H9 (cell line): ENCODE measurements around the gene FOXQ1. TPM values are rescaled to one million over a fixed set of nuclear protein-coding genes. Genes with fewer than 3 reads are reported as not detected.
A peak's percentile ranks its signal among the peaks of the same experiment; 100 is the strongest.

Experiments used
- DNase-seq: peaks from one replicate; pipeline ENCODE4 v3.0.0-alpha.2; 2017
- H2AFZ ChIP-seq: one replicate; pipeline ENCODE4 v1.6.1; 2013; ENCODE audit warnings: mild to moderate bottlenecking, low read length, control low read depth, moderate library complexity
- H2AK5ac ChIP-seq: 2 replicates; pipeline ENCODE4 v1.6.1; 2013; ENCODE audit warnings: low read length, control low read depth, mixed read lengths; ENCODE audit not compliant: insufficient read length
- H2BK120ac ChIP-seq: one replicate; pipeline ENCODE4 v1.6.1; 2013; ENCODE audit warnings: low read depth, mild to moderate bottlenecking, low read length, control low read depth, inconsistent platforms; ENCODE audit not compliant: poor library complexity, severe bottlenecking
- H2BK12ac ChIP-seq: 2 replicates; pipeline ENCODE4 v1.6.1; 2013; ENCODE audit warnings: low read length, control low read depth, mixed read lengths, low read depth; ENCODE audit not compliant: insufficient read length
- H2BK15ac ChIP-seq: 2 replicates; pipeline ENCODE4 v1.6.1; 2013; ENCODE audit warnings: low read depth, low read length, control low read depth
- H2BK20ac ChIP-seq: one replicate; pipeline ENCODE4 v1.6.1; 2013; ENCODE audit warnings: low read depth, mild to moderate bottlenecking, low read length, control low read depth, inconsistent platforms; ENCODE audit not compliant: poor library complexity, severe bottlenecking
- H2BK5ac ChIP-seq: 2 replicates; pipeline ENCODE4 v1.6.1; 2013; ENCODE audit warnings: low read length, control low read depth, mixed read lengths; ENCODE audit not compliant: insufficient read length
- H3K14ac ChIP-seq: 2 replicates; pipeline ENCODE4 v1.6.1; 2013; ENCODE audit warnings: low read length, control low read depth; ENCODE audit not compliant: insufficient read depth
- H3K18ac ChIP-seq: 2 replicates; pipeline ENCODE4 v1.6.1; 2013; ENCODE audit warnings: low read depth, mild to moderate bottlenecking, mixed read lengths, low read length, control low read depth; ENCODE audit not compliant: insufficient read length
- H3K23ac ChIP-seq: 2 replicates; pipeline ENCODE4 v1.6.1; 2013; ENCODE audit warnings: low read length, control low read depth, mixed read lengths, low read depth; ENCODE audit not compliant: insufficient read length
- H3K23me2 ChIP-seq: 2 replicates; pipeline ENCODE4 v1.6.1; 2013; ENCODE audit warnings: low read depth, mild to moderate bottlenecking, mixed read lengths, low read length, control low read depth; ENCODE audit not compliant: insufficient read length, poor library complexity, severe bottlenecking
- H3K27ac ChIP-seq: 2 replicates; pipeline ENCODE4 v1.5.1; 2013; ENCODE audit warnings: low read length, control low read depth, mixed read lengths, low read depth; ENCODE audit not compliant: insufficient read length
- H3K27me3 ChIP-seq: 2 replicates; pipeline ENCODE4 v1.6.1; 2013; ENCODE audit warnings: low read length, control low read depth, inconsistent platforms; ENCODE audit not compliant: insufficient read depth
- H3K4ac ChIP-seq: 2 replicates; pipeline ENCODE4 v1.6.1; 2013; ENCODE audit warnings: low read depth, mild to moderate bottlenecking, control low read depth, inconsistent platforms, low read length, moderate library complexity
- H3K4me1 ChIP-seq: 2 replicates; pipeline ENCODE4 v1.6.1; 2013; ENCODE audit warnings: low read length, control low read depth, inconsistent platforms; ENCODE audit not compliant: insufficient read depth
- H3K4me2 ChIP-seq: 2 replicates; pipeline ENCODE4 v1.6.1; 2013; ENCODE audit warnings: low read length, control low read depth, mixed read lengths; ENCODE audit not compliant: insufficient read length, insufficient read depth
- H3K56ac ChIP-seq: 2 replicates; pipeline ENCODE4 v1.6.1; 2013; ENCODE audit warnings: low read depth, mild to moderate bottlenecking, mixed read lengths, low read length, control low read depth; ENCODE audit not compliant: insufficient read length
- H3K79me1 ChIP-seq: 2 replicates; pipeline ENCODE4 v1.6.1; 2013; ENCODE audit warnings: low read depth, mild to moderate bottlenecking, moderate library complexity, low read length, control low read depth, inconsistent platforms; ENCODE audit not compliant: insufficient read depth, poor library complexity, severe bottlenecking
- H3K79me2 ChIP-seq: 2 replicates; pipeline ENCODE4 v1.6.1; 2013; ENCODE audit warnings: low read length, control low read depth, inconsistent platforms; ENCODE audit not compliant: insufficient read depth
- H3K9ac ChIP-seq: 2 replicates; pipeline ENCODE4 v1.6.1; 2013; ENCODE audit warnings: low read length, control low read depth, mixed read lengths; ENCODE audit not compliant: insufficient read length; ENCODE audit errors: extremely low read depth
- H3K9me3 ChIP-seq: one replicate; pipeline ENCODE4 v1.6.1; 2013; ENCODE audit warnings: low read depth, low read length, inconsistent platforms; ENCODE audit not compliant: control insufficient read depth
- H3T11ph ChIP-seq: one replicate; pipeline ENCODE4 v1.6.1; 2013; ENCODE audit warnings: mild to moderate bottlenecking, low read length, control low read depth, inconsistent platforms
- H4K20me1 ChIP-seq: one replicate; pipeline ENCODE4 v1.6.1; 2013; ENCODE audit not compliant: control insufficient read depth, insufficient read length, insufficient read depth
- H4K5ac ChIP-seq: 2 replicates; pipeline ENCODE4 v1.6.1; 2013; ENCODE audit warnings: low read depth, mild to moderate bottlenecking, mixed read lengths, low read length, control low read depth; ENCODE audit not compliant: insufficient read length
- H4K8ac ChIP-seq: replicated peaks from 2 replicates; pipeline ENCODE4 v1.6.1; 2013; ENCODE audit warnings: low read length, control low read depth, mixed read lengths, low read depth; ENCODE audit not compliant: insufficient read length
- H4K91ac ChIP-seq: 2 replicates; pipeline ENCODE4 v1.6.1; 2013; ENCODE audit warnings: low read depth, mild to moderate bottlenecking, moderate library complexity, mixed read lengths, low read length, control low read depth; ENCODE audit not compliant: insufficient read length
- H3K27ac Mint-ChIP-seq, 3 experiments: 2 replicates in 2 of 3; 3 replicates in 1 of 3; pipeline ENCODE4 v1.8.0; 2020 to 2021; ENCODE audit warnings: mixed read lengths in 3 of 3, mild to moderate bottlenecking in 1 of 3, moderate library complexity in 1 of 3
- H3K27me3 Mint-ChIP-seq: 2 replicates; pipeline ENCODE4 v1.8.0; 2021; ENCODE audit warnings: low read depth, mild to moderate bottlenecking, moderate library complexity, mixed read lengths
- H3K36me3 Mint-ChIP-seq, 3 experiments: 2 replicates in 2 of 3; 3 replicates in 1 of 3; pipeline ENCODE4 v1.8.0; 2020 to 2021; ENCODE audit warnings: low read depth in 3 of 3, mixed read lengths in 3 of 3; ENCODE audit not compliant: insufficient read depth in 1 of 3
- H3K4me1 Mint-ChIP-seq, 2 experiments: 2 replicates each; pipeline ENCODE4 v1.8.0; 2020; ENCODE audit warnings: mixed read lengths in 2 of 2
- H3K4me3 Mint-ChIP-seq, 2 experiments: 2 replicates in 1 of 2; 3 replicates in 1 of 2; pipeline ENCODE4 v1.8.0; 2020 to 2021; ENCODE audit warnings: mild to moderate bottlenecking in 2 of 2, mixed read lengths in 2 of 2, moderate library complexity in 1 of 2
- H3K9me3 Mint-ChIP-seq, 2 experiments: 2 replicates in 1 of 2; 3 replicates in 1 of 2; pipeline ENCODE4 v1.8.0; 2020; ENCODE audit warnings: mild to moderate bottlenecking in 2 of 2, mixed read lengths in 2 of 2, moderate library complexity in 1 of 2
- WGBS: extraction: QIAGEN DNeasy Blood & Tissue Kit; methylation state at CpG from one replicate; pipeline ENCODE4 v1.1.7; 2013; ENCODE audit warnings: missing lambda C conversion rate, low lambda C conversion rate, mixed read lengths; ENCODE audit not compliant: insufficient read length; ENCODE audit errors: extremely low coverage; 5-methylcytosine and 5-hydroxymethylcytosine counted together
- total RNA-seq: library from RNA; stranded (reverse); gene quantifications from 2 replicates; pipeline ENCODE4 v1.2.1, GENCODE V29; 2021
- TF ChIP-seq, protein P1 (sequence below): fragments of 200-600 bp; sonication (generic); conservative IDR thresholded peaks from 3 replicates; pipeline ENCODE4 v1.8.0; 2021; ENCODE audit warnings: antibody characterized with exemption, mild to moderate bottlenecking

Gene FOXQ1
- total RNA-seq, 1 experiment from 2014 or later: 0.15 TPM

- Mint-ChIP-seq H3K36me3 (no peaks in the 10 kb centered on the region), H3K4me3 (no peak overlapping the region), H3K27ac (no peak overlapping the region), H3K27me3 (peaks cover 33% of the 10 kb centered on the region), H3K4me1 (peaks cover 6 to 8% of the 10 kb centered on the region in 2 experiments; a peak in 3 of 4 replicates), H3K9me3 (no peaks in the 10 kb centered on the region; a peak in 1 of 5 replicates)
- H3K18ac ChIP-seq: no peak overlapping the region
- no peaks in the 10 kb centered on the region for H3K27me3 ChIP-seq
- TF ChIP-seq, protein P1, sequence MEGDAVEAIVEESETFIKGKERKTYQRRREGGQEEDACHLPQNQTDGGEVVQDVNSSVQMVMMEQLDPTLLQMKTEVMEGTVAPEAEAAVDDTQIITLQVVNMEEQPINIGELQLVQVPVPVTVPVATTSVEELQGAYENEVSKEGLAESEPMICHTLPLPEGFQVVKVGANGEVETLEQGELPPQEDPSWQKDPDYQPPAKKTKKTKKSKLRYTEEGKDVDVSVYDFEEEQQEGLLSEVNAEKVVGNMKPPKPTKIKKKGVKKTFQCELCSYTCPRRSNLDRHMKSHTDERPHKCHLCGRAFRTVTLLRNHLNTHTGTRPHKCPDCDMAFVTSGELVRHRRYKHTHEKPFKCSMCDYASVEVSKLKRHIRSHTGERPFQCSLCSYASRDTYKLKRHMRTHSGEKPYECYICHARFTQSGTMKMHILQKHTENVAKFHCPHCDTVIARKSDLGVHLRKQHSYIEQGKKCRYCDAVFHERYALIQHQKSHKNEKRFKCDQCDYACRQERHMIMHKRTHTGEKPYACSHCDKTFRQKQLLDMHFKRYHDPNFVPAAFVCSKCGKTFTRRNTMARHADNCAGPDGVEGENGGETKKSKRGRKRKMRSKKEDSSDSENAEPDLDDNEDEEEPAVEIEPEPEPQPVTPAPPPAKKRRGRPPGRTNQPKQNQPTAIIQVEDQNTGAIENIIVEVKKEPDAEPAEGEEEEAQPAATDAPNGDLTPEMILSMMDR: peak; percentile 66
- H3K14ac ChIP-seq: no peak overlapping the region
- no peak overlapping the region for H3K4me2 ChIP-seq
- no peaks in the 10 kb centered on the region for H3K79me2 ChIP-seq
- no peak overlapping the region for H2BK5ac ChIP-seq
- H2BK120ac ChIP-seq: no peak overlapping the region
- no peak overlapping the region for H4K5ac ChIP-seq
- H3K79me1 ChIP-seq: no peaks in the 10 kb centered on the region
- H3T11ph ChIP-seq: no peak overlapping the region
- H3K4ac ChIP-seq: no peak overlapping the region
- no CpG with 5 or more reads among the region's 16 CpGs for WGBS
- H3K23me2 ChIP-seq: no peaks in the 10 kb centered on the region
- H3K56ac ChIP-seq: no peak overlapping the region
- no peak overlapping the region for H3K23ac ChIP-seq
- H4K91ac ChIP-seq: no peak overlapping the region
- H2BK12ac ChIP-seq: no peak overlapping the region
- H3K4me1 ChIP-seq: no peaks in the 10 kb centered on the region
- H3K27ac ChIP-seq: no peak overlapping the region
- H2AFZ ChIP-seq: no peak overlapping the region
- H2AK5ac ChIP-seq: no peak overlapping the region
- H3K9me3 ChIP-seq: no peaks in the 10 kb centered on the region
- H4K8ac ChIP-seq: no peak overlapping the region
- no peaks in the 10 kb centered on the region for H4K20me1 ChIP-seq
- no peak overlapping the region for H2BK15ac ChIP-seq
- H3K9ac ChIP-seq: no peak overlapping the region
- no peak overlapping the region for H2BK20ac ChIP-seq
- no peak for DNase-seq
Observed at GRCh38 chr6:1363729-1364572, 52.1 kb downstream of the FOXQ1 start.

Other genes starting within 250 kb of the FOXQ1 start
- not detected in 2 replicates for gene FOXF2, start 77.5 kb downstream of the FOXQ1 start, total RNA-seq